K562 (cell line): ENCODE measurements around the gene TRIM2. TPM values are rescaled to one million over a fixed set of nuclear protein-coding genes. Genes with fewer than 3 reads are reported as not detected.

Experiments
- ATAC-seq: fragments of 200-7000 bp; cut with Tn5 transposase; 3 replicates; pipeline ENCODE4 v1.9.1; 2020; ENCODE audit warnings: moderate library complexity
- BruUV-seq: library from RNA; stranded (reverse); fragments of 400-500 nt; replicated peaks from 2 replicates; lab custom pipeline; 2021; lab: Mats Ljungman, UMichigan
- CTCF ChIA-PET: fragments of 300-600 bp; formaldehyde crosslinking; extraction: SDS; loops from one replicate; lab custom pipeline; 2021; ENCODE audit warnings: low intra/inter-chr PET ratio; lab: Yijun Ruan, JAX
- POLR2A ChIA-PET: fragments of 300-600, 350-650 bp; sonication (Branson Sonifier 250); formaldehyde crosslinking; extraction: SDS; loops from one replicate; lab custom pipeline; 2021; ENCODE audit warnings: antibody characterized with exemption, inconsistent platforms; lab: Yijun Ruan, JAX
- DNase-seq, 4 experiments: peaks; one replicate each; pipeline versions ENCODE4 v3.0.0 to v3.0.0-alpha.2; 2011 to 2018; ENCODE audit warnings: low spot score in 3 of 4, mixed read lengths in 3 of 4; ENCODE audit errors: extremely low read depth in 1 of 4
- FAIRE-seq: peaks from 2 replicates; lab custom pipeline; 2011; peaks lifted over from hg19 to GRCh38; lab: Jason Lieb, UNC
- H2AFZ ChIP-seq: 2 replicates; pipeline ENCODE4 v1.6.0; 2011; ENCODE audit warnings: low read depth, low read length, control low read depth, inconsistent platforms
- H3K27ac ChIP-seq: fragments of 200-600 bp; 3 replicates; pipeline ENCODE4 v1.8.0; 2011; ENCODE audit warnings: low read depth, mild to moderate bottlenecking, control low read depth, inconsistent platforms, low read length, moderate library complexity, mixed read lengths; ENCODE audit errors: extremely low read depth
- H3K27me3 ChIP-seq, 2 experiments: fragments of 300-600 bp in 1 of 2; 2 replicates in 1 of 2; 3 replicates in 1 of 2; pipeline versions ENCODE4 v1.6.0 to v1.8.0; 2011; ENCODE audit warnings: inconsistent platforms in 2 of 2, low read length in 2 of 2, mild to moderate bottlenecking in 1 of 2, mixed read lengths in 1 of 2, moderate library complexity in 1 of 2; ENCODE audit not compliant: control insufficient read depth in 2 of 2, insufficient read depth in 2 of 2
- H3K36me3 ChIP-seq: fragments of 300-600 bp; 3 replicates; pipeline ENCODE4 v1.8.0; 2011; ENCODE audit warnings: mild to moderate bottlenecking, low read length, inconsistent platforms; ENCODE audit not compliant: control insufficient read depth, insufficient read depth
- H3K4me1 ChIP-seq, 2 experiments: fragments of 200-600 bp in 1 of 2; replicated peaks in 1 of 2; 2 replicates in 1 of 2; 3 replicates in 1 of 2; pipeline versions ENCODE4 v1.5.1 to v1.8.0; 2011; ENCODE audit warnings: inconsistent platforms in 2 of 2, low read length in 2 of 2, mild to moderate bottlenecking in 1 of 2, mixed read lengths in 1 of 2, moderate library complexity in 1 of 2; ENCODE audit not compliant: control insufficient read depth in 2 of 2, insufficient read depth in 2 of 2
- H3K4me2 ChIP-seq: 2 replicates; pipeline ENCODE4 v1.6.1; 2011; ENCODE audit warnings: low read length, control low read depth, inconsistent platforms, mixed read lengths; ENCODE audit not compliant: insufficient read depth
- H3K4me3 ChIP-seq: fragments of 200-600 bp; sonication (generic), shearing (Covaris generic); 2 replicates; pipeline ENCODE4 v1.5.1; 2016; ENCODE audit warnings: control low read depth, inconsistent platforms
- H3K79me2 ChIP-seq: fragments of 200-600 bp; 3 replicates; pipeline ENCODE4 v1.8.0; 2011; ENCODE audit warnings: low read length, inconsistent platforms; ENCODE audit not compliant: control insufficient read depth, insufficient read depth
- H3K9ac ChIP-seq, 2 experiments: 2 replicates each; pipeline versions ENCODE4 v1.6.0 to v1.6.1; 2011; ENCODE audit warnings: low read depth in 2 of 2, low read length in 2 of 2, control low read depth in 1 of 2, inconsistent platforms in 1 of 2, mild to moderate bottlenecking in 1 of 2, mixed read lengths in 1 of 2; ENCODE audit not compliant: insufficient read depth in 1 of 2
- H3K9me1 ChIP-seq: one replicate; pipeline ENCODE4 v1.6.0; 2011; ENCODE audit warnings: inconsistent platforms, mild to moderate bottlenecking, low read length, moderate library complexity; ENCODE audit not compliant: control insufficient read depth, insufficient read depth
- H3K9me3 ChIP-seq: replicated peaks from 2 replicates; pipeline ENCODE4 v1.5.1; 2011; ENCODE audit warnings: low read depth, low read length, inconsistent platforms; ENCODE audit not compliant: control insufficient read depth, insufficient read depth
- H4K20me1 ChIP-seq: replicated peaks from 2 replicates; pipeline ENCODE4 v1.6.1; 2011; ENCODE audit warnings: low read length, inconsistent platforms, mixed read lengths; ENCODE audit not compliant: control insufficient read depth, insufficient read depth
- ARID4B ChIP-seq: sonication (generic); formaldehyde crosslinking; IDR thresholded peaks from 2 replicates; pipeline ENCODE4 v1.8.0; 2022; ENCODE audit warnings: mild to moderate bottlenecking, missing genetic modification reagents
- EP400 ChIP-seq: fragments of 450-650 bp; IDR thresholded peaks from 2 replicates; pipeline ENCODE4 v1.6.1; 2017; ENCODE audit warnings: antibody characterized with exemption, mild to moderate bottlenecking, moderate library complexity
- FOXA3 ChIP-seq, 2 experiments: fragments of 450-650 bp in 1 of 2; sonication (generic) in 1 of 2; formaldehyde crosslinking; IDR thresholded peaks in 1 of 2; conservative IDR thresholded peaks in 1 of 2; 2 replicates each; pipeline versions ENCODE4 v1.4.0 to v1.8.0; 2020 to 2022; ENCODE audit warnings: mild to moderate bottlenecking in 2 of 2, missing genetic modification reagents in 1 of 2
- FOXJ3 ChIP-seq: sonication (generic); formaldehyde crosslinking; IDR thresholded peaks from 2 replicates; pipeline ENCODE4 v1.4.0; 2020; ENCODE audit warnings: mild to moderate bottlenecking, missing genetic modification reagents
- FOXO4 ChIP-seq: fragments of 450-650 bp; formaldehyde crosslinking; IDR thresholded peaks from 2 replicates; pipeline ENCODE4 v1.4.0; 2020; ENCODE audit warnings: mild to moderate bottlenecking, moderate library complexity
- GATAD2A ChIP-seq: fragments of 450-650 bp; IDR thresholded peaks from 2 replicates; pipeline ENCODE4 v1.6.1; 2017
- HNRNPLL ChIP-seq: fragments of 200-400 bp; formaldehyde crosslinking; IDR thresholded peaks from 2 replicates; pipeline ENCODE4 v1.6.1; 2017; ENCODE audit warnings: low read length, low read depth, mild to moderate bottlenecking; ENCODE audit not compliant: poor library complexity, severe bottlenecking
- PRPF4 ChIP-seq: fragments of 200-400 bp; formaldehyde crosslinking; IDR thresholded peaks from one replicate; pipeline ENCODE4 v1.6.1; 2017; ENCODE audit warnings: low read length, low read depth, mild to moderate bottlenecking; ENCODE audit not compliant: insufficient read depth, poor library complexity, severe bottlenecking
- RBM34 ChIP-seq: fragments of 200-400 bp; formaldehyde crosslinking; IDR thresholded peaks from 2 replicates; pipeline ENCODE4 v1.6.1; 2018; ENCODE audit warnings: low read length, borderline replicate concordance; ENCODE audit not compliant: insufficient read depth
- SMARCC2 ChIP-seq: fragments of 450-650 bp; IDR thresholded peaks from 2 replicates; pipeline ENCODE4 v1.6.1; 2017; ENCODE audit warnings: antibody characterized with exemption, moderate library complexity, mild to moderate bottlenecking, low read depth
- TARDBP ChIP-seq: fragments of 450-650 bp; IDR thresholded peaks from 2 replicates; pipeline ENCODE4 v1.6.1; 2016
- ZNF239 ChIP-seq: fragments of 250-450 bp; sonication (Bioruptor Pico); IDR thresholded peaks from 2 replicates; pipeline ENCODE4 v1.4.0; 2020; ENCODE audit warnings: mild to moderate bottlenecking
- ZNF354B ChIP-seq: fragments of 250-450 bp; sonication (Bioruptor Pico); IDR thresholded peaks from 2 replicates; pipeline ENCODE4 v1.4.0; 2020
- WGBS: fragments of 100-300 bp; shearing (Covaris generic); methylation state at CpG from one replicate; pipeline ENCODE4 v1.1.6; 2016; ENCODE audit warnings: low coverage, mixed read lengths; ENCODE audit not compliant: insufficient coverage; ENCODE audit errors: missing lambda C conversion rate; 5-methylcytosine and 5-hydroxymethylcytosine counted together
- in situ Hi-C: fragments of 300-500 bp; cut with MboI; formaldehyde crosslinking; loops from 4 replicates; pipeline ENCODE4 v1.15.0; 2018; ENCODE audit warnings: inconsistent platforms, mixed read lengths
- intact Hi-C: fragments of 100-400 bp; cut with micrococcal nuclease; formaldehyde crosslinking; loops from 2 replicates; pipeline ENCODE4 v1.14.2; 2022
- polyA plus RNA-seq, 8 experiments: library from polyadenylated mRNA; depleted of rRNA in 4 of 8; stranded (reverse) in 5 of 8; unstranded in 3 of 8; fragments of >200 nt; fragmentation: Nextera tagmentation in 2 of 8; fragmentation: Illumina TruSeq in 1 of 8; extraction: Ambion mirVana in 2 of 8; extraction: Trizol in 1 of 8; gene quantifications; 2 replicates each; pipeline versions ENCODE4 v1.2.1 to v1.2.3, GENCODE V29; 2011 to 2014; ENCODE audit warnings: inconsistent platforms in 1 of 8, missing spikeins in 1 of 8
- total RNA-seq, 7 experiments: library from RNA; depleted of rRNA in 6 of 7; stranded (reverse); fragments of >200 nt in 6 of 7; fragmentation: Illumina TruSeq in 2 of 7; extraction: Trizol in 2 of 7; gene quantifications; 2 replicates each; pipeline versions ENCODE4 v1.2.1 to v1.2.3, GENCODE V29; 2011 to 2021; ENCODE audit warnings: low replicate concordance in 1 of 7

The TRIM2 gene
- total and polyA plus RNA-seq, 9 of the 15 experiments (the other 6 are each of a cell fraction or from before 2014, with no cell fraction given): 0.01 to 0.41 (median 0.13) TPM; not detected in 1

DNA sequence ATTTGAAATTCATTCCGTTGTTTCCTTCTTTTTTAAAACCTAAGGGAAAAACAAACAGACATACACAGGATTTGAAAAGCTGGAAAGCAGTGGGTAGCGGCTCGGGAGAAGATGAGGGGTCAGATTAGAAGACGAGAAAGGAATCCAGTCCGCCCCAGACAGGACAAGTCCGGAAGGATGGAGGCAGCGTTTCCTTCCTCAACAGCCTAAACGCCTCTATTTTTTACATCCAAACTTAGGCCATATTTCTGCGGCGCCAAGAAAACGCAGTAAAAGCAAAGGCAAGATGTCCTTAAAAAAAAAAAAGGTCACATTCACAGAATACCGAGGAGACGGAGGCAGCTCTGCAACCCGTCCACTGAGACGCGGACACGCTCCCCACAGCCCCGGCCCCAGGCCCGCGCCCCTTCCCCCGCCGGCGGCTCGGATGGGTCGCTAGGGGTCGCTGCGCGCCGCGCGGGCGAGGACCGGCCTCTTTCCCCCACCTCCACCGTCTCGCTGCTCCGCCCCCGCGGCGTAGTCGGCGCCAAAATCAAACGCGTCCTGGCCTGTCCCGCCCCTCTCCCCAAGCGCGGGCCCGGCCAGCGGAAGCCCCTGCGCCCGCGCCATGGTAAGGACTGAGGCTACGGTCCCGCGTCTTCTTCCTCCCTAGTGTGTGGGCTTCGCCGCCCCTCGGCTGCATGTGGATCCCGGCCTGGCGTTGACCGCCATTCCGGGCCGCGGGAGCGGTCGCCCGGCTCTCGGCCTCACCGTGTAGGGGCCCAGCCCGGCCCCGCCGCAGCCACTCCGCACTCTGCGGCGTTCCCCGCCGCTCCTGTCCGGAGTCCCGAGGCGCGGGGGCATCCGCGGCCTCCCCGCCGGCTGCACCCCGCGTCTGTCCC is 140.1 kb downstream of the TRIM2 start, which contains the start of gene MND1:
MND1 (plus strand) TSS at position 558 of the 881 bp plus-strand sequence; CDS start at position 608, 50 bp downstream.
- intact Hi-C loops (loop anchor here (1.0 to 10.0 kb wide), 7 partner anchors 68 to 408 kb away; partner anchors contain the start of gene TMEM131L), in situ Hi-C loops (loop anchor here (5.0 kb wide), 1 partner anchor 228 kb away; no protein-coding TSS in a partner anchor)
- ChIA-PET CTCF (interaction anchor here (0.6 to 3.4 kb wide), 6 partner anchors 99 to 301 kb away, joined by 3 to 44 read pairs (median 3); no protein-coding TSS in a partner anchor), POLR2A (interaction anchor here (1.4 kb wide), 1 partner anchor 8 kb away, joined by 4 read pairs; no protein-coding TSS in a partner anchor)
- TSS peak; percentile 88 for BruUV-seq
- H2AFZ ChIP-seq: peak within 1 kb of the TSS; percentile 96
- no peaks in the 10 kb centered on the region for H3K9me3 ChIP-seq
- peak within 1 kb of the TSS; percentile 90 for H3K4me2 ChIP-seq
- H3K9me1 ChIP-seq: no peaks in the 10 kb centered on the region
- peak within 1 kb of the TSS; percentile 92 to 99 for H3K9ac ChIP-seq
- WGBS: 2% methylated on average over 61 of the region's 86 CpGs
- H3K4me3 ChIP-seq: peak within 1 kb of the TSS; percentile 85
- peaks cover 16 to 33% of the 10 kb centered on the region in 2 experiments for H3K4me1 ChIP-seq
- H3K79me2 ChIP-seq: peaks cover 49% of the 10 kb centered on the region
- DNase-seq (peak; percentile 92 to 95 (median 93)), ATAC-seq (peak; percentile 92), FAIRE-seq (no peak)
- H3K27me3 ChIP-seq: no peaks in the 10 kb centered on the region
- peaks cover 2% of the 10 kb centered on the region; the same call in 2 of the 3 replicates for H3K36me3 ChIP-seq
- peak within 1 kb of the TSS; percentile 92 for H3K27ac ChIP-seq
- H4K20me1 ChIP-seq: peaks cover 11% of the 10 kb centered on the region
- peak; percentile 49 for TF ChIP-seq PRPF4
- TF ChIP-seq FOXJ3 (CRISPR knock-in tag): no peak
- TF ChIP-seq HNRNPLL: peak; percentile 84
- peak; percentile 85 for TF ChIP-seq EP400
- no peak for TF ChIP-seq FOXA3 (CRISPR knock-in tag; conservative IDR thresholded peaks at IDR 0.05 in 1 of 2, IDR thresholded peaks at IDR 0.05 in 1 of 2)
- no peak for TF ChIP-seq ZNF239 (CRISPR knock-in tag)
- TF ChIP-seq RBM34: 0 out of 2 replicates have a peak, but pooled peaks have one; percentile 35
- TF ChIP-seq FOXO4 (CRISPR knock-in tag): no peak
- TF ChIP-seq ARID4B (CRISPR knock-in tag): peak; percentile 97
- TF ChIP-seq SMARCC2: no peak
- no peak for TF ChIP-seq GATAD2A
- no peak for TF ChIP-seq TARDBP
- TF ChIP-seq ZNF354B (CRISPR knock-in tag): no peak
